HG03378 (cell line): Measurements from ENCODE around the gene TACC3.

Experiments
- ATAC-seq: cut with Tn5 transposase; IDR thresholded peaks from one replicate; pipeline ENCODE4 v1.9.1; 2021; ENCODE audit warnings: mild to moderate bottlenecking, moderate library complexity; ENCODE audit not compliant: unreplicated experiment

TACC3 gene

GRCh38 chr4:1757836-1758235 is 36.5 kb downstream of the TACC3 start:
- ATAC-seq: no peak

GRCh38 chr4:1758306-1759121 is 37.2 kb downstream of the TACC3 start:
- no peak for ATAC-seq

- ATAC-seq: no peak
These were observed 38.0 kb downstream of the TACC3 start for GRCh38 chr4:1759170-1759817.

- no peak for ATAC-seq
These were observed 38.5 kb downstream of the TACC3 start for GRCh38 chr4:1759818-1760223.

GRCh38 chr4:1760521-1761071 is 39.3 kb downstream of the TACC3 start:
- ATAC-seq: no peak

- ATAC-seq: no peak
These were observed 39.9 kb downstream of the TACC3 start for GRCh38 chr4:1761130-1761689.

GRCh38 chr4:1762264-1763010 is 41.1 kb downstream of the TACC3 start:
- ATAC-seq: no peak

GRCh38 chr4:1763070-1763549 is 41.8 kb downstream of the TACC3 start:
- ATAC-seq: no peak

GRCh38 chr4:1763550-1764080 is 42.3 kb downstream of the TACC3 start:
- no peak for ATAC-seq

GRCh38 chr4:1764670-1765069 is 43.3 kb downstream of the TACC3 start:
- no peak for ATAC-seq

- no peak for ATAC-seq
These were observed 44.2 kb downstream of the TACC3 start for GRCh38 chr4:1765409-1766072.

- no peak for ATAC-seq
These were observed 45.1 kb downstream of the TACC3 start for GRCh38 chr4:1766106-1767060.

GRCh38 chr4:1767061-1767769 is 45.9 kb downstream of the TACC3 start:
- ATAC-seq: no peak

GRCh38 chr4:1767770-1768366 is 46.5 kb downstream of the TACC3 start:
- no peak for ATAC-seq

GRCh38 chr4:1768367-1769034 is 47.2 kb downstream of the TACC3 start:
- ATAC-seq: no peak

GRCh38 chr4:1769692-1770091 is 48.4 kb downstream of the TACC3 start:
- no peak for ATAC-seq

GRCh38 chr4:1770245-1770644 is 48.9 kb downstream of the TACC3 start:
- ATAC-seq: no peak
